ENCODE measurements around the gene CANT1.
A peak's percentile ranks its signal among the peaks of the same experiment; 100 is the strongest.
"Not testable (repeated sequence)": the region's sequence is repeated elsewhere in the genome, so short reads cannot be mapped to it uniquely, and the experiment has no call there.

The CANT1 gene

DNA sequence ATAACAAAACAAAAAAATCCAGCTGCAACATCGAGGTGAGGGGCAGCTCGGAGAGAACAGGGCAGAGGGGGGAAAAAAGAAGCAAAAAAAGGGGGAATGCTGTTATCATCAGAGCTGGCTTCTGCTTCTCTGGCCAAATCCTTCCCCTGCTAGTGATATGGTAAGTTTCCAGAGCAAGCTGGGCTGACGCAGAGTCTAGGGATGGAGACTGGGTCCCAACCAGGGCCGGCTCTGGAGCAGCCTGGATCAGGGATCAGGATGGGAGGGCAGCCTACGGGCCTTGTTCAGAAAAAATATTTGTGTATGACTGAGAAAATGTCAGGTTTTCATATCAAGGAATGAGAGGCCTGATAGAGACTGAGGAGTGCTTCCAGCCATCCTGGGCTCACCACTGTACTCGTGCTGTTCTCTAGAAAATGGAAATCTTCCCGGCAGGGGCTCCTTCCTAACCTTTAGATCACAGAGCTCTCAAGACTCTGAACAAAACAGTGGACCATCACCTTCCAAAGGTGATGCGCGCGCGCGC is 13.7 kb upstream of the CANT1 start:
- peak overlapping the region; percentile 70 to 91 (median 76) for H3K4me3 Mint-ChIP-seq
- H3K27me3 Mint-ChIP-seq (ENCODE audit: low read depth), result peaks cover 87% of the 10 kb centered on the region
- H3K27ac Mint-ChIP-seq, result peak overlapping the region in 1 of 3 experiments; percentile 42
- peaks cover 17% of the 10 kb centered on the region for H3K4me1 Mint-ChIP-seq
- TF ChIP-seq, protein P1, sequence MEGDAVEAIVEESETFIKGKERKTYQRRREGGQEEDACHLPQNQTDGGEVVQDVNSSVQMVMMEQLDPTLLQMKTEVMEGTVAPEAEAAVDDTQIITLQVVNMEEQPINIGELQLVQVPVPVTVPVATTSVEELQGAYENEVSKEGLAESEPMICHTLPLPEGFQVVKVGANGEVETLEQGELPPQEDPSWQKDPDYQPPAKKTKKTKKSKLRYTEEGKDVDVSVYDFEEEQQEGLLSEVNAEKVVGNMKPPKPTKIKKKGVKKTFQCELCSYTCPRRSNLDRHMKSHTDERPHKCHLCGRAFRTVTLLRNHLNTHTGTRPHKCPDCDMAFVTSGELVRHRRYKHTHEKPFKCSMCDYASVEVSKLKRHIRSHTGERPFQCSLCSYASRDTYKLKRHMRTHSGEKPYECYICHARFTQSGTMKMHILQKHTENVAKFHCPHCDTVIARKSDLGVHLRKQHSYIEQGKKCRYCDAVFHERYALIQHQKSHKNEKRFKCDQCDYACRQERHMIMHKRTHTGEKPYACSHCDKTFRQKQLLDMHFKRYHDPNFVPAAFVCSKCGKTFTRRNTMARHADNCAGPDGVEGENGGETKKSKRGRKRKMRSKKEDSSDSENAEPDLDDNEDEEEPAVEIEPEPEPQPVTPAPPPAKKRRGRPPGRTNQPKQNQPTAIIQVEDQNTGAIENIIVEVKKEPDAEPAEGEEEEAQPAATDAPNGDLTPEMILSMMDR (IDR thresholded peaks at IDR 0.05; ENCODE audit: unreplicated experiment in 3 of 3), result no peak
- no peaks in the 10 kb centered on the region for H3K36me3 Mint-ChIP-seq (ENCODE audit: low read depth)
- no peaks in the 10 kb centered on the region for H3K9me3 Mint-ChIP-seq

DNA sequence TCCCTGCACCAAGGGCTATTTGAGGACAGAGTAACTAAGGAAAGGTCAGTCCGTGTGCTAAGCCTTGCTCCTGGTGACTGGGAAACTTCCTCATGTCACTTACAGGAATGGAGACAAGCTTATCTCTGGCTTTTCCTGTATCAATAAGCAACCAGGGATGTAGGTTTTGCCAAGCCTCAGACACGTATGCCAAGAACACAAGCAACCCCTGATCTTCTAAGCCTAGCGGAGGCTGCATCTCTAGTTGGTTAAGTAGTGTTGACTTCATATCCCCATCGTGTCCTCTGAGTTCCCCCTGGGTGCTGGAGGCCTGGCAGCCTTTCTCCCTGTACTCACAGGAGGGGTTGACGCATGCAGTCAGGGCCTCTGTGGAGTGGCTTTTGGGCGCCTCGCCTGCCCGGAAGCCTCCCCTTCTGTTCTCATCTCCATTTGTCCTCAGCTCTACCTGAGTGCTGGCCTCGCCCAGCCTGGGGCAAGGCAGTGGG is 13.0 kb upstream of the CANT1 start:
- Mint-ChIP-seq H3K27me3 (ENCODE audit: low read depth) (peaks cover 82% of the 10 kb centered on the region), H3K4me3 (peak overlapping the region in 1 of 3 experiments; percentile 23), H3K9me3 (no peaks in the 10 kb centered on the region), H3K27ac (no peak overlapping the region), H3K4me1 (peaks cover 17% of the 10 kb centered on the region), H3K36me3 (ENCODE audit: low read depth) (no peaks in the 10 kb centered on the region)
- TF ChIP-seq, protein P1 (IDR thresholded peaks at IDR 0.05; ENCODE audit: unreplicated experiment in 3 of 3), result no peak

DNA sequence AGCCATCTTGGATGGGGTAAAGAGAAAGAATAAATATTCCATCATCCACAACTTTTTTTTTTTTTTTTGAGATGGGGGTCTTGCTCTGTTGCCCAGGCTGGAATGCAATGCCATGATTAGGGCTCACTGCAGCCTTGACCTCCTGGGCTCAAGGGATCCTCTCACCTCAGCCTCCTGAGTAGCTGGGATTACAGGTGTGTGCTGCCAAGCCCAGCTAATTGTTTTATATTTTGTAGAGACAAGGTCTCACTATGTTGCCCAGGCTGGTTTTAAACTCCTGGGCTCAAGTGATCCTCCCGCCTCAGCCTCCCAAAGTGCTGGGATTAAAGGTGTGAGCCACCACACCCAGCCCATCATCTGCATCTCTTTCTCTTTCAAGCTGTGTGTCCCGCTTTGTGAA is 12.4 kb upstream of the CANT1 start:
- not testable (repeated sequence) for H3K9me3 Mint-ChIP-seq; H3K27ac Mint-ChIP-seq; H3K36me3 Mint-ChIP-seq (ENCODE audit: low read depth)
- peak overlapping the region in 1 of 3 experiments; percentile 23 for H3K4me3 Mint-ChIP-seq
- peaks cover 15% of the 10 kb centered on the region for H3K4me1 Mint-ChIP-seq
- H3K27me3 Mint-ChIP-seq (ENCODE audit: low read depth), result peaks cover 75% of the 10 kb centered on the region

DNA sequence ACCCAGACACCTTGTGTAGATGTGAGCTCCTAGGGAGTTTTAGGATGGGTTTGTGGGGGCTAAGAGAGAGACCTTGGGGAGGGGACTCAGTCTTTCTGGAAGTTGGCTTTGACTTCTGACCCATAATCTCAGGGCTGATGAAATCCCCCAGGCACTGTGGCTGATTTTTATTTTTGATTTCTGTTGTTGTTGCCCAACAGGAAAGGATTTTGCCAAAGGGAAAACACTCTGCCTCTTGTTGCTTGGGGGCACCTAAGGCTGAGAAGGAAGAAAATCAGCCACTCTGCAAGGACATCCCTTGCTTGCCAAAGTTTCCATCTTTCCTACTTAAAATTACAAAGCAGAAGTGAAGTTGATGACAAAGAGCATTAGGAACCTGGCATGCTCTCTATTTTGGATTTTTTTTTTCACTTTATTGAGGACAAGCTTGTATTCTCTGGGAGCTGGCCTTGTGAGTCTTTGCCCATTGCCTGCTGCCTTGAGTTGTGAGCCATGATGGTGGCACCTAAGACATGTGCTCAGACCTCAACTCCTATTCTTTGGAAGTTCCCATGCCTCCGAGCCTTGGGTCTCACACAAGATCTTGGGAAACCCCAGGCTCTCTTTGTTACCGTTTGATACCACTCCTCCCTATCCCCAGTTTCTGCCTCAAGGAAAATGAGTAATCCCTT is 11.2 kb upstream of the CANT1 start:
- Mint-ChIP-seq H3K27ac (no peak overlapping the region), H3K36me3 (ENCODE audit: low read depth) (no peaks in the 10 kb centered on the region), H3K9me3 (peaks cover 7% of the 10 kb centered on the region), H3K4me1 (peaks cover 9% of the 10 kb centered on the region), H3K27me3 (ENCODE audit: low read depth) (peaks cover 64% of the 10 kb centered on the region), H3K4me3 (no peak overlapping the region)
- TF ChIP-seq, protein P1 (IDR thresholded peaks at IDR 0.05; ENCODE audit: unreplicated experiment in 3 of 3), result no peak

DNA sequence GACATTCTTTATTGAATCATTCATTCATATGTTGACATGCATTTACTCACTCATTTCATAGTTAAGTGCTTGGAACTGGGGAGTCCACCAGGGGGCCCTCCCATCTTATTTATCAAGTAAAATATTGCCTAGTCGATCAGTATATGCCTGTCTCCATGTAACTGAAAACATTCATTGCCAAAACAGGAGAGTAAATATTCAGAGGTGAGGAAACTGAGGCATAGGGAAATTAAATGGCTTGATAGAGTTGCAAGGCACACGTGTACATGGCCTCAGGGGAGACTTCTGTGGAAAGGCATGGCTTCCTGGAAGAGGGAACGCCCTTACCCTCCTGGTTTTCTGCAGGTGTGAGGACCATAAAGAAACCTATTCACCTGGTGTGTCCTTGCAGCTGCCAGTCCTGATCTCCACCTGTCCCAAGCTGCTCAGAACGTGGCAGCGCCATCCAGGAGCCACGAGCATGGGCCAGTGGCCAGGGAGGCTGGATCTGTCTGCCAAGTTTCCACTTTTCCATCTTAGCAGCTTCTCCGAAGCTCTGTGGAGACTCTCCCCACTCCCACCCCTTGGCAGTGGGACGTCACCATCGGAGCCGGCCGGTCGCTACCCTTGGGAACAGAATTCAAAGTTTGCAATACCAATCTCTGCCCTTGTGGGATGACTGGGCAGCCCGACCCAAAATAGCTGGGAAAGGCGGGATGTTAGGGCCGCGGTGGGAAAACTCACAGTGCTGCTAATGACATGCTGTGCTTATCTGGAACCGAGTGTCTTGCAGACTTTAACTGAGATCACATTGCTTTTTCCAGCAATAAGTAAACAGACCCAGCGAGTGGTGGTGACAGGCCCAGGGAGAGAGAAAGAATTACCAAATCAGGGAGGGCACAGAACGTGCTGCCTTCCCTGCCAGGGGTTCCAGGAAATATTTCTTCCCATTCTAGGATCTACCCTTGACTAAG is 10.3 kb upstream of the CANT1 start:
- Mint-ChIP-seq H3K4me1 (peaks cover 4% of the 10 kb centered on the region), H3K4me3 (peak overlapping the region in 1 of 3 experiments; percentile 14), H3K27ac (no peak overlapping the region), H3K9me3 (peaks cover 9% of the 10 kb centered on the region), H3K36me3 (ENCODE audit: low read depth) (no peaks in the 10 kb centered on the region), H3K27me3 (ENCODE audit: low read depth) (peaks cover 56% of the 10 kb centered on the region)
- TF ChIP-seq, protein P1 (IDR thresholded peaks at IDR 0.05; ENCODE audit: unreplicated experiment in 3 of 3), result peak; percentile 46 to 51 (median 47)

DNA sequence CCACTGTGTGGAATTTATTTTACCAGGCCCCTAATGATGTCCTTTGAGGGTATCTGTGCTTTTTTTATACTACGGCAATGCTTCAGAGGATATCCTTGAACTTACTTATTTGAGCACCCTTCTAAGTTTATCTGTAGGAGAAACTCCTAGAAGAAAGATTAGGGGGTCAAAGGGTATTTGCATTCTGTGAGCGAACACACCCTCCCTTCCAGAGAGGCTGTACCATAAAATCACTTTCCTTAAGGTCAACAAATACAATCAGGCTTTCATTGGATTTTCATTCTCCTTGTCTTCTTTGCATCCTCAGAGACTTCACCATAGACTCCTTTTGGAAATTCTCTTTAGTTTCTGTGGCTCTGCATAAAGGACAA is 9.7 kb upstream of the CANT1 start:
- Mint-ChIP-seq H3K4me1 (peaks cover 4% of the 10 kb centered on the region), H3K4me3 (no peak overlapping the region), H3K36me3 (ENCODE audit: low read depth) (no peaks in the 10 kb centered on the region), H3K27ac (no peak overlapping the region), H3K9me3 (peaks cover 9% of the 10 kb centered on the region), H3K27me3 (ENCODE audit: low read depth) (peaks cover 50% of the 10 kb centered on the region)
- TF ChIP-seq, protein P1 (IDR thresholded peaks at IDR 0.05; ENCODE audit: unreplicated experiment in 3 of 3), result no peak
